Stimulated activated CD8-positive, alpha-beta memory T cell treated with anti-CD3 and anti-CD28 coated beads, Interleukin-7, amount 100 ng/mL, for 24 hours (primary cell): ENCODE data around the gene PARL.
"Not testable (repeated sequence)": the region's sequence is repeated elsewhere in the genome, so short reads cannot be mapped to it uniquely, and the experiment has no call there.

Experiments used
- DNase-seq: peaks from one replicate; pipeline ENCODE4 v3.0.0-alpha.2; 2020; ENCODE audit warnings: low read depth

Gene PARL

DNA sequence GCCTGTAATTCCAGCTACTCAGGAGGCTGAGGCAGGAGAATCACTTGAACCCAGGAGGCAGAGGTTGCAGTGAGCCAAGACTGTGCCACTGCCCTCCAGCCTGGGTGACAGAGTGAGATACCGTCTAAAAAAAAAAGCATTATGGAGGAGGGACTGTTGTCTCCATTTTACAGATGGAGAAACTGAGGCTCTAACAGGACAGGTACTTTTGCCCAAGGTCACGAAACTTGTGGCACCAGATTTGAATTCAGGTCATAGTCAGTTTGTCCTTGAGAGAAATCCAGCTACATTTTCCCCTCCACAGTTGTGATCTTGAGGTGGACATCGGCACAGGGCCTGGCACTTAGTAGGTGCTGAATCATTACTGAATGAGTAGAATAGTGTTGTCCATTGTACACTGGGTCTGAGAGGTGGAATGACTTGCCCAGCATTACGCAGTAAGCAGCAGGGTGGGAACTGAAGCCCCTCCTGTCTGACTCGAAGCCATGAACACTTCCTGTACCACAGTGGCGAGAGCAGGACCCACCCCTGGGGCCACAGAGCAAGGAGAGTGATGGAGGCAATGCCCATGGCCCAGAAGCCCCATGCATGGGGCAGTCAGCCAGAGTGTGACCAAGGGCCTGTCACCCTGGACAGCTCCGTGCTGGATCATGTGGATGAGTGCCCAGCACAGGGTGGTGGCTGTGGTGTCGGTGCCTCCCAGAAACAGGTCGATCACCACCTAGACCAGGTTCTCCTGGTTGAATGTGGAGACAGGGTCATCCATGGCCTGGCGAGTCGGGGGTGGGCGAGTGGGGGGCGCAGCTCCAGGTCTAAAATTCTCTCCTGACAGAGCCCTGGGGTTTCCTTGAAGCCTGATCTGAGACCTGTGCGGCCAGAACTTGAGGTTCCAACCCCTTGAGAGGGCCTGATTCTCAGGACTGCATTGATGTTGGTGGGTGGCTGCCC is 20.4 kb upstream of the PARL start:
- no peak for DNase-seq

DNA sequence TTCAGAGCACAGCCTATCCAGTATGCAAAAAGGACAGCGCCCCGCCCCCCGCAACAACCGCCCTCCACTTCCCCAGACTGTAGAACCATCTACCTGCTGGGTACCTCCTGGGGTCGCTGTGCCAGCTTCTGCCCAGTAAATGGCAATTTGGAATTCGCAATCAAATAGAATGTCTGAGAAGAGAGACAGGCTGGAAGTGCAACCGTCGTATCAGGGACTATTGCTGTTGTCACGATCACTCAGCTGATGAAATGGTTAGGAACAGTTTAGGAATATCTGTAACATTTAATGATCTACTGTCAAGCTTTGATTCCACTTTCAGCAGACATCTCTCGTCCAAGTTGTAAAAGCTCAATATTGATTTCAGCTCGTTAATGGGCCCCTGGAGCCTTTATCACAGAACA is 13.3 kb upstream of the PARL start:
- DNase-seq = no peak

DNA sequence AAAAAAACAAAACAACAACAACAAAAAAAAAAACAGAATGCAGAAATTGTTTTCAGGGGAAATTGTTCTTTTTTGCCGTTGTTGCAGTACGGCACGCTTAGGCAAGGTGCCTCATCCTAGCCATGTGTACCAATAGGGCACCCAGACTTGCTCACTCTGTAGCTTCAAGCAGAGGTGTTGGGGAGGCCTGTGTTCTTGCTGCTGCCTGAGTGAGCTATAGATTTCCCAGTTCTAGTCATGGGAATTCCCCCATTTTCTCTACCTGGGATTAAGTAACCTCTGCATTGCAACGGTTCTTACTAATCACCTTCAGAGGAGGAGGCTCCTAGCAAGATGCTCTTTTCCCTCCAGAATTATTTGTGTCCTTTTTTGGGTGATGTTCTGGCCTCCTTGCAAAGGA is 12.9 kb upstream of the PARL start:
- no peak for DNase-seq

DNA sequence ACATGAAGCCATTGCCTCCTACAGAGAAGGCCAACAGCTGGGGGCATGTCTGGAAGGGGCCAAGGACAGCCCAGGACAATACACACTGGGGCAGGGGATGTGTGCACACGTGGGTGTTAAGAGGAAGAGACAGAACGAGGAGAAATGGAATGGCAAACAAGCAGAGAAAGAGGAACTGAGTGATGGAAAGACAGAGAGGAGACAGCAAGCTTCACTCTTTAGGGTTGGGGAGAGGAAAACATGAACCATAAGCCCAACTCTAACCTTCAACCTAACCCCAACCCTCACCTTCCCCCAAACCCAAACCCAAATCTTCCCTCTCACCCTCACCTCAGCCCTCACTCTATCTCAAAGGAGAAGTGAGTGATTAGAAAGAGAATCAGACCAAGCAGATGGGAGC is 11.9 kb upstream of the PARL start:
- no peak for DNase-seq

DNA sequence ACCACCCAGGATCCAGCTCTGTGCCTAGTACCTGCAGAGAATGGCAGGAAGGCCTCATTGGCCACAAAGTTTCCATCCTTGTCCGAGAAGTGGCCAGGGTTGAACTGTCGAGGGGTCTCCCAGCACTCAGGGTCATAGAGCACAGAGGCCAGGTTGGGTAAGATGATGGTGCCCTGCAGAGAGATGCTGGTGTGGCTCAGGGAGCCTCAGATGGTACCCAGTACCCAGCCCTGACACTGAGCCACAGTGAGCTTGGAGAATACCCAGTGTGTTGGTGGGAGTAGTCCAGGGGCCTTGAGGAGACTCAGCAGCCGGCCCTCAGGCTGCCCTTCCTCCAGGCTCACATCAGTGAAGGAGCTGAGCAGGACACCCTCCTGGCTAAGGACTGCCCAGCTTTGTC is 11.5 kb upstream of the PARL start:
- no peak for DNase-seq

DNA sequence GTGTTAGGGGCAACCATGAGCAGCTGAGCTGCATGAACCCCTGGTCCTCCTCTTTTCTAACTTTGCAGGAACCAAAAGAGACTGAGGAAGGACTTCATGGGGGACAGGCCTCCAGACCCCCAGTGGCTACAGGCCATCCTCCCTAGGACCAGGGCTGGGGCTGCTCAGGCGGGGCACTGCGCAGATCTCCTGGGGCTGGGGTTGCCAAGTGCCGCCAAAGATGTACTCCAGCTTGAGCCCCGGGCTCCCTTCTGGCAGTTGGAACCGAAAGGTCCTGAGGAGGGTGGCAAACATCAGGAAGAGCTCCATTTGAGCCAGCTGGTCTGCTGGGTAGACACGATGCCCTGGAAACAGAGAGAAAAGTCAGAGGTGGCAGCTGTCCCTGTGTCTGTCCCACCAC is 11.1 kb upstream of the PARL start:
- no peak for DNase-seq

DNA sequence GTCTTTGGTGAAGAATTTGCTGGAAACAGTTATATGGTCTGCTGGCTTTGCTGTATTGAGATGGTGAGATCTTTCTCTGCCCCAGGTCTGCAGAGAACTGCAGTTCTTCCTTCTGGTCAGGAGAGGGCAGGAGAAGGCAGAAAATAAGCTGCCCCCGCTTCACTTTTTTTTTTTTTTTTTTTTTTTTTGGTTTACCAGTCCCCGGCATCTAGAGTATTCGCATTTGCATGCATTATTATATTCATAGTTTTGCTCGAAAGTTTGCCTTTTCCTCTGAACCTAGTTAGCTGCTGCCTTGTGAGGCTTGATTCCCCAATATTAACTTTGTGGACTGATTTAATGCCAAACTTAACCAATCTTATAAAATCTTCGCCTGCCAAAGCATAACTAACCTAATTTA is 10.6 kb upstream of the PARL start:
- no peak for DNase-seq

DNA sequence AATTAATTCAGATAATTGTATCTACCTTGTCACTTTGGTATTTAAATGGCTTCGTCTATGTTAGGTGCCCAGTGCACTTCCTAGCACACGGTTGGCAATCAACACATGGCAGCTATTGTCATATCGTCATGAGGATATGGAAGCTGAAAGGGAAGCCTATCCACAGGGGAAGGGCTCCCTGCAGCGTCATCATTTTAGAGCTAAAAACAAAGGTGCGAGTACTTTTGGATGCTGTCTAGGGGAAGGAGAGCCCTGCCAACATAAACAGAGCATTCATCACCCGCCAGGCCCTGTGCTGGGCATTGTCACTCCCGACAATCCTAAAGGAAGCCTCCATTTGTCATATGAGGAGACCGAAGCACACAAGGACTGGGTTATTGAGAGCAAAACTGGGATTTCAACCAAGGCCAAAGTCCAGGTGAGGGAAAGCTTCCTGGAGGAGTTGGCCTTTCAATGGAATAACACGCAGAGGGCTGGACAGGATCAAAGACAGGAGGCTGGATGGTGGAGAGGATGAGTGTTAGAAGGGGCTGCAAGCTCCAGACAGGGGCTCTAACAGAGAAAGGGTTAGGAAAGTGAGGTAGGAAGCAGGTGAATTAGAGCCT is 8.0 kb upstream of the PARL start:
- DNase-seq = no peak

DNA sequence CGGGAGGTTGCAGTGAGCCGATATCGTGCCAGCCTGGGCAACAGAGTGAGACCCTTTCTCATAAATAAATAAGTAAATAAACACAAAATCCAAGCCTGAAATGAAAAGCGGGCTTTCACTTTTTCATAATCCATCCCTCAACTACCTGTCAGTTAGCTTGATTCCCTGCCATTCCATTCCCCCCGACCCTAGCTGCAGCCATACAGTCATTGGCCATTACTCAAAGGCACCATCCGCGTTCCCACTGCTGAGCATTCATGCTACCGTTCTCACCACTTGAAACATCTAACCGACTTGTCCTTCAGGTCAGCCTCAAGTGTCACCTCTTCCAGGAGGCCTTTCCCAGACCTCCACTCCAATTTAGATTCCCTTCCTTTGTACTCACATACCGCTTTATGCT is 1.1 kb upstream of the PARL start:
- no peak for DNase-seq

DNA sequence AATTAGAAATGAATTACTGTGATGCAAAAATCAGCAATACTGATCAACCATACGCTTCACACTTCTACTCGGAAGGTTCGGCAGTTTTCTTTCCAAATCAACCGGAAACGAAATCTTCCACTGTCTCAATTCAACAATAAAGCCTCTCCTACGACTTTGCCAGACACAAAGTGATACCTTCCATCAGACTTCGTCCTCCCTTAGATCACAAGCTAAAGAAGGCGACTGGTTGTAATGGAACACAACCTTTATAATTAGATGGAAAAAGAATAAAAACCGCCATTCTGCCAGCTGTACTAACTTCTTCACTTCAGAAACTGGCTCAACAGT is 618 bp downstream of the PARL start:
- DNase-seq = no peak

DNA sequence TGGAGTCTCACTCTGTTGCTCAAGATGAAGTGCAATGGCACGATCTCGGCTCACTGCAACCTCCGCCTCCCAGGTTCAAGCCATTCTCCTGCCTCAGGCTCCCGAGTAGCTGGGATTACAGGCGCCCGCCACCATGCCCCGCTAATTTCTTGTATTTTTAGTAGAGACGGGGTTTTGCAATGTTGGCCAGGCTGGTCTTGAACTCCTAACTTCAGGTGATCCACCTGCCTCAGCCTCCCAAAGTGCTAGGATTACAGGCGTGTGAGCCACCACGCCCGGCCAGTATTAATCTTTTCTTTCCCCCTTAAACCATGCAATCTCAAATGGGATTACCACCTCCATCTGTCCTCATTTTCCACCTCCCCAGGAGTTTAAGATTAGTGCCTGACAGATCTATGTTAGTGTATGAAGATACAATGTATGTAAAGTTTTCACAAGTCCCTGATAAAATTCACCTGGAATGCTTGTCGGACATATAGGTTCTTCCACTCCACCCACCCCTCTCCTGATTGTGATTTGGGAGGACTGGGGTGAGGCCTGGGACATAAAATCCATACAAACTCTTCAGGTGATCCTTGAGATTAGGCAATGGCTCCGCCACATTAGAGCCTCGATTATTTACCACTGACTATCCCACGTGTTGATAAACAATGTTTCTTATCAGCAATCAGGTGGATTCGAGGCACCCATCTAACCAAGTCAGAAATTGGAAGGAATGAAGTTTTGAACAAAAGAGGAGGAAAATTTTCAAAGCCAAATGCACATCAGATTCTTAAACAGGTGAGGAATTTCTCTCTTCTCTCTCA is 1.2 kb downstream of the PARL start:
- no peak for DNase-seq

DNA sequence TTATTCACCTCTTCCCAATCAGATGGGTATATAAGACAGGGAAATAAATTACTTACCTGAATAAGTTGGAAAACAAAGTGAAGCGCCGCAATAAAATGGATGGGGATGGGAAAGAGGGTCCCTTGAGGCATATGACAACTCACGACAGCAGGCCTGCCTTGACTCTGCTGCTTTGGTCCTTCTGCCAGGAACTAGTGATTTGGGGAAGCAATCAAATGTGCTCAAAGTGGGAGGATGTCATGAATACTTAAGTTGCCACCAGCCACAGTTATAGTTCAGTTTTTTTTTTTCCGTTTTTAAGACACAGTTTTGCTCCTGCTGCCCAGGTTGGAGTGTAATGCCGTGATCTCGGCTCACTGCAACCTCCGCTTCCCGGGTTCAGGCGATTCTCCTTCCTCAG is 4.6 kb downstream of the PARL start:
- DNase-seq = no peak

DNA sequence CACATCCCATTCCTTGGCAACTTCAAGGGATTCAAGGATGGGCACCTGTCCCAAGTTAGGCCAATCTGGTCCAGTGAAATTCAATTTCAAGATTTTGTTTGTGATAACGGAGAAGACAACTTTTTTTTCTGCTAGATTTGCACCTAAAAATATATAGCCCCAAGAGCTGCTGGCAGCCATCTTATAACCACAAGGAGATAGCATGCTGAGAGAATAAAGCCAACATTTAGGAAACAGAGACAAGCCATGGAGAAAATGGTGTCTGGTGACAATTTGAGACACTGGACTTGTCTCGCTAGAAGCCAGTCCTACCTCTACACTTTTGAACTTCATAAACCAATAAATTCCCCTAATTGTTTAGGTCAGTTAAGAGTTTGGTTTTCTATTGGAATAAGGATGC is 5.4 kb downstream of the PARL start:
- DNase-seq = no peak

DNA sequence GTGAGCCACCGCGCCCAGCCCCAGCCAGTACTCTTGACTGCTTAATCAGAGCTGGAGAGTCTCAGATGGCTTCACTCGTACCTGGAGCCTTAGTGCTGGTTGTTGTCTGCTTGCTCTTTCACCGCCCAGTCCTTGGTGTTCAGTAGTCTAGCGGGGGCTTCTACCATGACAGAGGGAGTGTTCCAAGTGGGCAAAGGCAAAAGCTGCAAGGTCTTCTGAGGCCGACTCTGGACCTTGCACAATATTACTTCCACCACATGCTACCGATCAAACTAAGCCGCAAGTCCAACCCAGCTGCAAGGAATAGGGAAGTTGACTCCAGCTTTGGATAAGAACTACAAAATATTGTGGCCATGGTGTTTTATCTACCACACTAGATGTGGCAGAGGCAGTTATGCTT is 6.6 kb downstream of the PARL start:
- no peak for DNase-seq

DNA sequence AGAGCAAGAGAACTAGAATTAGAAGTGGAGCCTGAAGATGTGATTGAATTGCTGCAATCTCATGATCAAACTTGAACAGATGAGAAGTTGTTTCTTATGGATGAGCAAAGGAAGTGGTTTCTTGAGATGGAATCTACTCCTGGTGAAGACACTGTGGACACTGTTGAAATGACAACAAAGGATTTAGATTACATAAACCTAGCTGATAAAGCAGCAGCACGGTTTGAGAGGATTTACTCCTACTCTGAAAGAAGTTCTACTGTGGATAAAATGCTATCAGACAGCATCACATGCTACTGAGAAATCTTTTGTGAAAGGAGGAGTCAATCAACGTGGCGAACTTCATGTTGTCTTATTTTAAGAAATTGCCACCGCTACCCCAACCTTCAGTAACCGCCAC is 7.5 kb downstream of the PARL start:
- DNase-seq = not testable (repeated sequence)

DNA sequence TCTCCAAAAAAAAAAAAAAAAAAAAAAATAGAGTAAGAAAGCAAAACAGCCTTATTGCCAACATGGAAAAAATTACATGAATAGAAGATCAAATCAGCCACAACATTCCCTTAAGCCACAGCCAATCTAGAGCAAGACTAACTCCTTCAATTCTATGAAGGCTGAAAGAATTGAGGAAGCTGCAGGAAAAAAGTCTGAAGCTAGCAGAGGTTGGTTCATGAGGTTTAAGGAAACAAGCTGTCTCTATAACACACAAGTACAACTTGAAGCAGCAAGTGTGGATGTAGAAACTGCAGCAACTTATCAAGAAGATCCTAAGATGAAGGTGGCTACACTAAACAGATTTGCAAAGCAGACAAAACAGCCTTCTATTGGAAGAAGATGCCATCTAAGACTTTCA is 9.3 kb downstream of the PARL start:
- no peak for DNase-seq

DNA sequence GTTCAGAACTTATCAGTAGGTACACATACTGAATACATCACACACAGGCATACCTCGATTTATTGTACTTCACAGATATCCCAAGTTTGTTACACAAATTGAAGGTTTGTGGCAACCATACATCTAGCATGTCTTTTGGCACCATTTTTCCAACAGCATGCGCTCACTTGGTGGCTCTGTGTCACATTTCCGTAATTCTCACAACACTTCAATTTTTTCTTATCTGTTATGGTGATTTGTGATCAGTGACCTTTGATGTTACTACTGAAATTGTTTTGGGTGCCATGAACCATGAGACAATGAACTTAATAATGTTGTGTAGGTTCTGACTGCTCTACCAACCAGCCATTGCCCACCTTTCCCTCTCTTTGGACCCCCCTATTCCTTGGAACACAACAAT is 10.8 kb downstream of the PARL start:
- no peak for DNase-seq

DNA sequence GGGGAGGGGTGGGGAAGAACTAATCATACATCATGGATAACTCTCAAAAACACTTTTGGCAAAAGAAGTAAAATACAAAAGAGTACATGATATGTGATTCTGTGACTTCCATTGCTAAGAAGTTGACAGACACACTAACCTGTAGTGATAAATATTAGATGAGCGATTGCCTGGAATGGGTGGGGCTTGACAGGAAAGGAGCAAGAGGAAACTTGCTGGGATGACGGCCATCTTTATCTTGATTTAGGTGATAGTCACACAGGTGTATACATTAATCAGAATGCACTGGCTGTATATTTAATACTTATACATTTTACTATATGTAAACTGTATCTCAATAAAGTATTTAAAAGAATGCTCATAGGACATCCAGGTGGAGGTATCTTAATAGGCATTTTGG is 13.1 kb downstream of the PARL start:
- DNase-seq = no peak

DNA sequence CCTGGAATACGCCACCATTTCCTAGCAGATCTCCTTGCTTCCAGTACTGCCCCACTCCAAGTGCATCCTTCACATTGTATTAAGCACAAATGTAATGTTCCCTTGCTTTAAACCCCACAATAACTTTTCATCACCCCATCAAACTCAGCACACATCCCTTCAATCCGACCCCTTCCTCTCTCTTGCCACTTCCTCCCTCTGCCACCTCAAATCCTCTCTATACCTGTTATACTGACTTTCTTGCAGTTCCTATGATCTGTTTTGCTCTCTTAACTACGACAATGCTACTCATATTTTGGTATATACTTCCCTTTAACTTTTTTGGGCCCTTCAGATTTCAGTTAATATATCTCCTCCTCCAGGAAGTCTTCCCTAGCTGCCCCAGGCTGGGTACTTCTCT is 14.1 kb downstream of the PARL start:
- no peak for DNase-seq

DNA sequence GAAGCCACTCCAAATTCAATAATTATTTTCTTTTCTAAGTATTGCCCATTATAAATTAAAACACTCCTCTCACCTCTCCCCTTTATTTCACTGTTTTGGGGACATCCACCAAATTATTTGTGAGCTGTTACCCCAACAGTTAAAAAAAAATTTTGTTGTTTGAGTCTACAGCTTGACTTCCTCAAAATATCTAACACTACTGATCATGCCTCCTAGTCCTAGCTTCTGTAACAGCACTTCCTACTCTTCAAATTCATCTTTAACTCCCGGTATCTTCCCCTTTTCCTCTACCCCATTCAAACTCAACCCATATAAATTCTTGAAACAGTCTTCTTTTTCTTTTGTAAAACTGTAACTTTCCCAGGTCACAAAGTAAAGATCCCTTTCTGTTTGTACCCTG is 15.9 kb downstream of the PARL start:
- no peak for DNase-seq

DNA sequence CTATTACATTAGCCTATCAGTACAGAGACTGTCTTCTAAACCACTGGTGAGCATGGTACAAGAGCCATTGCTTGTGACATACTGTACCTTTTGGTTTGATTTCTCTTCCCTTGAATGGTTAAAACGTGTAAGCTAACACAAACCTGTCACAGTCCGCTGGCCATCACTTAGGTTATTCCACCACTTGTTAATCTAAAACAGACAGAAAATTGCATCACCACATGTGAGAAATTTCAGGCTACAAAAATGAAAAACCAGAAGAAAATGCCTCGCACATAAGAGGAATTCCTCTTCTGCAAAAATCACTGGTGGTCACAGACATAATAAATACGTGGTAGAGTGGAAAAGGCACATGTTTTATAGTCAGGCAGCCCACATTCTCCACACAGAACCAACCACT is 22.1 kb downstream of the PARL start:
- no peak for DNase-seq

DNA sequence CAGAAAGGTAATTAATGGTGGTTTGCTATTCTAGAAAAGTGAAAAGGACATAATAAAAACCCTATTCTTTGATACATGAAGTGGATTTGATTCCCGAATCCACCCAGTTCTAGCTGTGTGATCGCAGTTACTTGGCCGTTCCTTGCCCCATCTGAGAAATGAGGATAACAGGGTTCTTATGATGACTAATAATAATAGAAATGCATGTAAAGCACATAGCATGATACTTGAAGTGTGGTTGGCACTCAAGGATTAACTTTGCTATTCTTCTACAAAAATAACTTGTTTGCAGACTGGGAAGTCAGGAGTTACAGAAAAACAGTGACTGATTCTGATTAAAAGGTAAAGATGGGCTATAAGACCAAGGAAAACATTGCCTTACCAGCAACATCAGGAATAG is 26.8 kb downstream of the PARL start:
- DNase-seq = no peak
